K562 (cell line): ENCODE results near the gene EFNA2. TPM values are rescaled to one million over a fixed set of nuclear protein-coding genes. Genes with fewer than 3 reads are reported as not detected.

ENCODE experiments used
- CEBPZ ChIP-seq: fragments of 150-350 bp; IDR thresholded peaks from 2 replicates; pipeline ENCODE4 v1.6.1; 2014; ENCODE audit warnings: low read depth, mild to moderate bottlenecking, low read length, borderline replicate concordance
- HDAC1 ChIP-seq, 2 experiments: fragments of 450-650 bp; IDR thresholded peaks; 2 replicates each; pipeline ENCODE4 v1.6.1; 2016 to 2017; ENCODE audit warnings: inconsistent platforms in 1 of 2, mild to moderate bottlenecking in 1 of 2, moderate library complexity in 1 of 2
- NONO ChIP-seq, 2 experiments: fragments of 200-400 bp in 1 of 2; fragments of 450-650 bp in 1 of 2; formaldehyde crosslinking in 1 of 2; IDR thresholded peaks; 2 replicates each; pipeline ENCODE4 v1.6.1; 2017; ENCODE audit warnings: low read depth in 2 of 2, mild to moderate bottlenecking in 2 of 2, moderate library complexity in 2 of 2, low read length in 1 of 2
- POU5F1 ChIP-seq: fragments of 150-350 bp; IDR thresholded peaks from 2 replicates; pipeline ENCODE4 v1.6.1; 2014; ENCODE audit warnings: borderline replicate concordance, low read length, low read depth, mild to moderate bottlenecking; ENCODE audit not compliant: partially characterized antibody
- RHOXF2B ChIP-seq: fragments of 250-450 bp; sonication (Bioruptor Pico); conservative IDR thresholded peaks from 2 replicates; pipeline ENCODE4 v1.5.1; 2021
- SETDB1 ChIP-seq: IDR thresholded peaks from one replicate; pipeline ENCODE4 v1.6.1; 2012; ENCODE audit warnings: low read length, control low read depth, inconsistent platforms
- SMC3 ChIP-seq: conservative IDR thresholded peaks from 2 replicates; pipeline ENCODE4 v1.6.1; 2011; ENCODE audit warnings: low read depth, low read length, improper control_type of control experiment; ENCODE audit not compliant: insufficient read depth
- TEAD2 ChIP-seq: fragments of 450-650 bp; IDR thresholded peaks from 2 replicates; pipeline ENCODE4 v1.6.1; 2016; ENCODE audit warnings: missing genetic modification characterization, control low read depth, missing compliant biosample characterization
- ZNF239 ChIP-seq: fragments of 250-450 bp; sonication (Bioruptor Pico); IDR thresholded peaks from 2 replicates; pipeline ENCODE4 v1.4.0; 2020; ENCODE audit warnings: mild to moderate bottlenecking
- ZNF644 ChIP-seq: fragments of 200-800 bp; sonication (Bioruptor generic); IDR thresholded peaks from 2 replicates; pipeline ENCODE4 v1.6.1; 2016; ENCODE audit warnings: low read depth, missing genetic modification characterization, missing compliant biosample characterization
- ZSCAN29 ChIP-seq: fragments of 450-650 bp; IDR thresholded peaks from 2 replicates; pipeline ENCODE4 v1.6.1; 2017
- polyA plus RNA-seq, 8 experiments: library from polyadenylated mRNA; depleted of rRNA in 4 of 8; stranded (reverse) in 5 of 8; unstranded in 3 of 8; fragments of >200 nt; fragmentation: Nextera tagmentation in 2 of 8; fragmentation: Illumina TruSeq in 1 of 8; extraction: Ambion mirVana in 2 of 8; extraction: Trizol in 1 of 8; gene quantifications; 2 replicates each; pipeline versions ENCODE4 v1.2.1 to v1.2.3, GENCODE V29; 2011 to 2014; ENCODE audit warnings: inconsistent platforms in 1 of 8, missing spikeins in 1 of 8
- total RNA-seq, 7 experiments: library from RNA; depleted of rRNA in 6 of 7; stranded (reverse); fragments of >200 nt in 6 of 7; fragmentation: Illumina TruSeq in 2 of 7; extraction: Trizol in 2 of 7; gene quantifications; 2 replicates each; pipeline versions ENCODE4 v1.2.1 to v1.2.3, GENCODE V29; 2011 to 2021; ENCODE audit warnings: low replicate concordance in 1 of 7
- TF ChIP-seq, protein P1 (sequence below), 2 experiments: fragments of 450-650 bp in 1 of 2; sonication (generic) in 1 of 2; formaldehyde crosslinking in 1 of 2; IDR thresholded peaks in 1 of 2; conservative IDR thresholded peaks in 1 of 2; 2 replicates each; pipeline versions ENCODE4 v1.6.1 to v1.8.1; 2016 to 2023; ENCODE audit warnings: mild to moderate bottlenecking in 2 of 2, moderate library complexity in 2 of 2, inconsistent platforms in 1 of 2, missing genetic modification reagents in 1 of 2
- TF ChIP-seq, protein P2 (sequence below), 2 experiments: fragments of 250-450 bp in 1 of 2; fragments of 450-650 bp in 1 of 2; sonication (Bioruptor Pico) in 1 of 2; IDR thresholded peaks; 2 replicates each; pipeline versions ENCODE4 v1.6.1 to v1.8.0; 2016 to 2021; ENCODE audit warnings: mild to moderate bottlenecking in 2 of 2, moderate library complexity in 2 of 2, missing compliant biosample characterization in 1 of 2, missing genetic modification characterization in 1 of 2
- TF ChIP-seq, protein P3 (sequence below): fragments of 450-650 bp; conservative IDR thresholded peaks from 2 replicates; pipeline ENCODE4 v1.6.1; 2016; ENCODE audit warnings: missing genetic modification characterization, low read depth, mild to moderate bottlenecking, control low read depth, missing compliant biosample characterization

The EFNA2 gene
- total and polyA plus RNA-seq, 9 of the 15 experiments (the other 6 are each of a cell fraction or from before 2014, with no cell fraction given), result 0.11 to 0.44 (median 0.15) TPM; not detected in 6

DNA sequence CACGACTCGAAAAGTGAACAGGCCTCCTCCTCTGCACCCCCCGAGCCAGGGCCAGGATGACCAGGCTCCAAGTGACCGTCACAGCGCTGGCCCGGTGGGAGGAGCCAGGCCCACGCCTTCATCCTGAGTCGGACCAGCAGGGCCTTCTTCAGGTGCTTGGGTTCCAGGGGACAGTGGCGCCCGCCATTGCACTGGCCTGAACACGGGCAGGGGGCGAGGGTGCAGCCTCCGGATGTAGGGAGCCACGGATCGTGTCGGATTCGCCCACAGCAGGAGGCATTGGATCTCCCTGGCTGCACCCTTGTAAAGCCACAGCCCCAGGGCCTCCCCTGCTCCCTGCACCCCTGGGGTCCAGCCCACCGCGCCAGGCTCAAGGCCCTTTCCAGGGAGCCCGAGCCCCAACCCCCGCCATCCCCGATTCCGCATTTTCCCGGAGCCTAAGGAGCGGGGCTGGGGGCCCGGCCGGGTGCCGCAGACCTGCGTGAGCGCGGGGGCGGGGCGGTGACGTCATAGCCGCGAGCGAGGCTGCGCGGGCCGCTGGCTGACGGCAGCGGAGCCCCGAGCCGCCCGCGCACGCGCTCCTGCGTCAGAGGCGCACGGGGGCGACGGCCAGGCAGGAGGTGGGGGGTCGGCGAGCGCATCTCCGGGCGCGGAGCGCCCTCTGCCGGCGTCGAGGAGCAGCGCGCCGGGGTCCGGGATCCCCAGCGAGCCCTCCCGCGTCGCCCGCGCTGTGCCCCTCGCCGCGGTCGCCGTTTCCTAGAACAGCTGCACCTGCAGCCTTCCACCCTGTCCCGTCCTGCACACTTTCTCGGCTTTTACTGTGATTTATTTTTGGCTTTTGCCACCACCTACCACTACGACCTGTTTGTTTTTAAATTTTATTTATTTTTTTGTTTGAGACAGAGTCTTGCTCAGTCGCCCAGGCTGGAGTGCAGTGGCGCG, 45.6 kb upstream of the EFNA2 start (continued):
- TF ChIP-seq, protein P1, sequence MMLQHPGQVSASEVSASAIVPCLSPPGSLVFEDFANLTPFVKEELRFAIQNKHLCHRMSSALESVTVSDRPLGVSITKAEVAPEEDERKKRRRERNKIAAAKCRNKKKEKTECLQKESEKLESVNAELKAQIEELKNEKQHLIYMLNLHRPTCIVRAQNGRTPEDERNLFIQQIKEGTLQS (IDR thresholded peaks at IDR 0.05), result peak; percentile 97
- TF ChIP-seq, protein P1 (CRISPR knock-in tag; conservative IDR thresholded peaks at IDR 0.05), result 0 out of 2 replicates have a peak, but pooled peaks have one; percentile 36
- peak; percentile 18 for TF ChIP-seq POU5F1
- TF ChIP-seq SMC3, result peak; percentile 85
- no peak for TF ChIP-seq ZSCAN29
- TF ChIP-seq, protein P2, sequence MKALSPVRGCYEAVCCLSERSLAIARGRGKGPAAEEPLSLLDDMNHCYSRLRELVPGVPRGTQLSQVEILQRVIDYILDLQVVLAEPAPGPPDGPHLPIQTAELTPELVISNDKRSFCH (CRISPR knock-in tag; IDR thresholded peaks at IDR 0.05), result no peak
- TF ChIP-seq, protein P2 (tag; IDR thresholded peaks at IDR 0.05), result 0 out of 2 replicates have a peak, but pooled peaks have one; percentile 66
- TF ChIP-seq CEBPZ, result no peak
- TF ChIP-seq SETDB1, result no peak
- peak in 1 of 2 experiments; percentile 95; a peak in 2 of 4 replicates for TF ChIP-seq NONO (IDR thresholded peaks at IDR 0.05; ENCODE audit: low read depth in 2 of 2, low read length in 1 of 2)
- TF ChIP-seq HDAC1 (IDR thresholded peaks at IDR 0.05), result no peak; a peak in 1 of 4 replicates
- TF ChIP-seq ZNF239 (CRISPR knock-in tag), result no peak
- TF ChIP-seq RHOXF2B (CRISPR knock-in tag), result no peak
- TF ChIP-seq, protein P3, sequence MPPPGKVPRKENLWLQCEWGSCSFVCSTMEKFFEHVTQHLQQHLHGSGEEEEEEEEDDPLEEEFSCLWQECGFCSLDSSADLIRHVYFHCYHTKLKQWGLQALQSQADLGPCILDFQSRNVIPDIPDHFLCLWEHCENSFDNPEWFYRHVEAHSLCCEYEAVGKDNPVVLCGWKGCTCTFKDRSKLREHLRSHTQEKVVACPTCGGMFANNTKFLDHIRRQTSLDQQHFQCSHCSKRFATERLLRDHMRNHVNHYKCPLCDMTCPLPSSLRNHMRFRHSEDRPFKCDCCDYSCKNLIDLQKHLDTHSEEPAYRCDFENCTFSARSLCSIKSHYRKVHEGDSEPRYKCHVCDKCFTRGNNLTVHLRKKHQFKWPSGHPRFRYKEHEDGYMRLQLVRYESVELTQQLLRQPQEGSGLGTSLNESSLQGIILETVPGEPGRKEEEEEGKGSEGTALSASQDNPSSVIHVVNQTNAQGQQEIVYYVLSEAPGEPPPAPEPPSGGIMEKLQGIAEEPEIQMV, result no peak
- TF ChIP-seq ZNF644, result no peak
- no peak for TF ChIP-seq TEAD2
